Amniotic epithelial cell (primary cell): ENCODE results near the gene ASTN2.
"Not testable (repeated sequence)": the region's sequence is repeated elsewhere in the genome, so short reads cannot be mapped to it uniquely, and the experiment has no call there.

Experiments
- DNase-seq: peaks from one replicate; pipeline ENCODE4 v3.0.0-alpha.2; 2010; ENCODE audit warnings: low read depth

Gene ASTN2

GRCh38 chr9:116460026-116460425, 954.8 kb downstream of the ASTN2 start:
- DNase-seq, result peak; percentile 20

GRCh38 chr9:116459576-116459975, 955.3 kb downstream of the ASTN2 start:
- DNase-seq, result no peak

- no peak for DNase-seq
Observed at GRCh38 chr9:116456490-116457088, 958.3 kb downstream of the ASTN2 start.

- not testable (repeated sequence) for DNase-seq
Observed at GRCh38 chr9:116454539-116454938, 960.3 kb downstream of the ASTN2 start.

- no peak for DNase-seq
Observed at GRCh38 chr9:116453785-116454184, 961.1 kb downstream of the ASTN2 start.

GRCh38 chr9:116452634-116453033, 962.2 kb downstream of the ASTN2 start:
- no peak for DNase-seq

GRCh38 chr9:116452227-116452626, 962.6 kb downstream of the ASTN2 start:
- DNase-seq, result no peak

- DNase-seq, result no peak
Observed at GRCh38 chr9:116451500-116452115, 963.2 kb downstream of the ASTN2 start.

- peak; percentile 79 for DNase-seq
Observed at GRCh38 chr9:116450378-116451139, 964.3 kb downstream of the ASTN2 start.

- no peak for DNase-seq
Observed at GRCh38 chr9:116449949-116450348, 964.9 kb downstream of the ASTN2 start.

- no peak for DNase-seq
Observed at GRCh38 chr9:116448431-116448830, 966.4 kb downstream of the ASTN2 start.

GRCh38 chr9:116447934-116448333, 966.9 kb downstream of the ASTN2 start:
- DNase-seq, result no peak

- DNase-seq, result no peak
Observed at GRCh38 chr9:116442528-116442927, 972.3 kb downstream of the ASTN2 start.

- DNase-seq, result peak; percentile 94
Observed at GRCh38 chr9:116437411-116438370, 977.2 kb downstream of the ASTN2 start.

- no peak for DNase-seq
Observed at GRCh38 chr9:116436121-116436520, 978.7 kb downstream of the ASTN2 start.

- no peak for DNase-seq
Observed at GRCh38 chr9:116435706-116436105, 979.2 kb downstream of the ASTN2 start.

- no peak for DNase-seq
Observed at GRCh38 chr9:116434314-116434713, 980.5 kb downstream of the ASTN2 start.

- peak; percentile 38 for DNase-seq
Observed at GRCh38 chr9:116432051-116432450, 982.8 kb downstream of the ASTN2 start.

GRCh38 chr9:116430849-116431248, 984.0 kb downstream of the ASTN2 start:
- no peak for DNase-seq

- DNase-seq, result no peak
Observed at GRCh38 chr9:116425244-116425643, 989.6 kb downstream of the ASTN2 start.

GRCh38 chr9:116423149-116423548, 991.7 kb downstream of the ASTN2 start:
- no peak for DNase-seq
